Parathyroid adenoma (tissue), 2 donors: ENCODE results near the gene UBXN11.
"Not testable (repeated sequence)": the region's sequence is repeated elsewhere in the genome, so short reads cannot be mapped to it uniquely, and the experiment has no call there.

Experiments
- H2AFZ ChIP-seq: fragments of 300-600 bp; sonication (generic); one replicate; pipeline ENCODE4 v1.7.0; 2017; ENCODE audit warnings: antibody characterized with exemption, mild to moderate bottlenecking
- H3K27ac ChIP-seq: fragments of 300-600 bp; sonication (generic); one replicate; pipeline ENCODE4 v1.7.0; 2017
- H3K27me3 ChIP-seq: fragments of 300-600 bp; sonication (generic); one replicate; pipeline ENCODE4 v1.7.0; 2017; ENCODE audit warnings: low read length; ENCODE audit not compliant: control insufficient read depth, insufficient read depth
- H3K36me3 ChIP-seq: fragments of 300-600 bp; sonication (generic); one replicate; pipeline ENCODE4 v1.7.0; 2017; ENCODE audit warnings: low read length; ENCODE audit not compliant: control insufficient read depth, insufficient read depth
- H3K4me1 ChIP-seq: fragments of 300-600 bp; sonication (generic); one replicate; pipeline ENCODE4 v1.7.0; 2017; ENCODE audit warnings: control low read depth
- H3K4me2 ChIP-seq: fragments of 300-600 bp; sonication (generic); one replicate; pipeline ENCODE4 v1.7.0; 2017; ENCODE audit warnings: low read length
- H3K4me3 ChIP-seq: fragments of 300-600 bp; sonication (generic); one replicate; pipeline ENCODE4 v1.7.0; 2017; ENCODE audit warnings: low read depth, low read length
- H3K79me2 ChIP-seq: fragments of 300-600 bp; sonication (generic); one replicate; pipeline ENCODE4 v1.7.0; 2017; ENCODE audit warnings: control low read depth
- H3K9ac ChIP-seq: fragments of 300-600 bp; sonication (generic); one replicate; pipeline ENCODE4 v1.7.0; 2017; ENCODE audit warnings: mild to moderate bottlenecking
- H3K9me3 ChIP-seq: fragments of 300-600 bp; sonication (generic); one replicate; pipeline ENCODE4 v1.7.0; 2017; ENCODE audit warnings: low read length; ENCODE audit not compliant: control insufficient read depth
- TF ChIP-seq, protein P1 (sequence below): fragments of 300-600 bp; sonication (generic); IDR thresholded peaks from one replicate; pipeline ENCODE4 v1.7.0; 2017; ENCODE audit warnings: antibody characterized with exemption, mild to moderate bottlenecking
- donor health status: primary hyperparathyroidism.

Gene UBXN11

DNA sequence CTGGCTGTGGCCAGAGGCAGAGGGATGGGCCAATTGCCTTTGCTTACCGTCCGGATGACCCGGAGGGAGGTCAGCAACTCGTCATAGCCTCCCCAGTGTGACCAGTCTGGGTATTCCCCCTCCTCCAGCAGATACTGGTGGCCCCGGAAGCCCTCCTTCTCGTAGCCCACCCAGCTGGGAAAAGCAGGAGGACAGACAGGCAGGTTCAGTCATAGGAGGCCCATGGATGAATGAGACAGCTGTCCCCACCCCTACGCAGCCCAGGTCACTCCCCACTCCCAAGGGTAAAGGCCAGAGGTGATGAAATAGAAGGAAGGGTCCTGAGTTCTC, 30.7 kb upstream of the UBXN11 start:
- Histone ChIP-seq H3K27me3 (no peaks in the 10 kb centered on the region), H3K9ac (no peak overlapping the region), H2AFZ (no peak overlapping the region), H3K79me2 (no peaks in the 10 kb centered on the region), H3K4me2 (no peak overlapping the region), H3K4me1 (no peaks in the 10 kb centered on the region), H3K9me3 (no peaks in the 10 kb centered on the region), H3K27ac (no peak overlapping the region), H3K4me3 (no peak overlapping the region), H3K36me3 (no peaks in the 10 kb centered on the region)
- TF ChIP-seq, protein P1, sequence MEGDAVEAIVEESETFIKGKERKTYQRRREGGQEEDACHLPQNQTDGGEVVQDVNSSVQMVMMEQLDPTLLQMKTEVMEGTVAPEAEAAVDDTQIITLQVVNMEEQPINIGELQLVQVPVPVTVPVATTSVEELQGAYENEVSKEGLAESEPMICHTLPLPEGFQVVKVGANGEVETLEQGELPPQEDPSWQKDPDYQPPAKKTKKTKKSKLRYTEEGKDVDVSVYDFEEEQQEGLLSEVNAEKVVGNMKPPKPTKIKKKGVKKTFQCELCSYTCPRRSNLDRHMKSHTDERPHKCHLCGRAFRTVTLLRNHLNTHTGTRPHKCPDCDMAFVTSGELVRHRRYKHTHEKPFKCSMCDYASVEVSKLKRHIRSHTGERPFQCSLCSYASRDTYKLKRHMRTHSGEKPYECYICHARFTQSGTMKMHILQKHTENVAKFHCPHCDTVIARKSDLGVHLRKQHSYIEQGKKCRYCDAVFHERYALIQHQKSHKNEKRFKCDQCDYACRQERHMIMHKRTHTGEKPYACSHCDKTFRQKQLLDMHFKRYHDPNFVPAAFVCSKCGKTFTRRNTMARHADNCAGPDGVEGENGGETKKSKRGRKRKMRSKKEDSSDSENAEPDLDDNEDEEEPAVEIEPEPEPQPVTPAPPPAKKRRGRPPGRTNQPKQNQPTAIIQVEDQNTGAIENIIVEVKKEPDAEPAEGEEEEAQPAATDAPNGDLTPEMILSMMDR: no peak

DNA sequence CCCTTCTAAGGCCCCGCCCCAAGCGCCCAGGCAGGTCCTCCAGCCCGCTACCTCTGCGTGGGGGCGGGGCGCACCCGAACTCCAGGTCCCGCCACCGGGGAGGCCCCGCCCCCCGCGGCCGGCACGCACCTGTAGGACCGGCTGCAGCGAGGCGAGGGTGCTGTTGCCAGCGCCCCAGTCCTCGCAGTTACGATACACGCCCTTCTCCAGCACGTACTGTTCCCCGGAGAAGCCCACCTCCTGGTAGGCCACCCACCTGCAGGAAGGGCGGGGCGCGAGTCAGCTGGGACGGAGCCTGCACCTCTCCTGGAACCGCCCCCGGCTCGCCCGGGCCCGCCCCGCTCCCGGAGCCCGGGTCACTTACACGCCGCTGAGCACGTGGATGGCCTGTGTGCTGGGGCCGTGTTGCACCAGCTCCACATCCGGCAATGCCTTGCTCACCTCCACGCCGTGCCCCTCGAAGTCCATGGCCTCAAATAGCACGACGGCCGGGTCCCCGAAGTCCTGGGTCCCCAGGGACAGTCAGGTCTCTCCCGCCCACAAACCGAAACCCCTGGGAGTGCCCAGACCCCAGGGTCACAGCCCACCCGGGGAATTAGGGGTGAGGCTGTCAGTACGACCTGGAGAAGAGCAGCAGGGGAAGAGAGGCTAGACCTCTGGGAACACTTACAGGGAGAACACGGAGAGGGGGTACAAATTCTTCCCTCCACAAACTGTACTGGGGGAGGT, 30.2 kb upstream of the UBXN11 start:
- Histone ChIP-seq H3K27me3 (no peaks in the 10 kb centered on the region), H3K27ac (no peak overlapping the region)

DNA sequence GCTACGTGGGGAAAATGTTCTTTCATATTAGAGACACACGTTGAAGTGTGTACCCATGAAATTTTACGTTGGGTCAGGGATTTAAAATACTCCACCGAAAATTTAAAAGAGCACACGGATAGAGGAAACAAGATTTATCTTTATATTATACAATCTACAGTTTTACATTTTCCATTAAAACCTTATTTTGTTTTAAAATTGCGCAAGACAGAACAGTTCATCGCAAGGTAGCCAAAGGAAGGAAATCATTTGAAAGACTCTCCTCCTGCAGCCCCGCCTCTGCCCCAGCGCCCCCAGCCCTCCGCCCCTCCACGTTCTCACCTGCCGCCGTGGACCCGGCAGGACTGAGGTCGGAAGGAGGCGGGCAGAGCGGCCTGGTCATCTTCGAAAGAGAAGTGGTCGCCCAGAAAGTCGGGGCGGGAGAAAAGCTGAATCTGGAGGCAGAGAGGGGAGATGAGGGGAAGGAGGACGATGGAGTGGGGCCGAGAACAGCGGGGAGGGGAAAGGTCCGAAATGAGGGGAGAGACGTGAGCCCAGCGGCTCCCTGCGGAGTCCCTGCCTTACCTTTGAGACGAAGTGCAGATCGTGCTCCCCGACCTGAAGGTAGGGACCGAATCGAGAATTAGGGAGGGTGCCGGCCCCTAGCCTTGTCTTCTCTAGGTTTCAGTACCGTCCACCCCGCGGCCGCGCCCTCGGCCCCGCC, 29.5 kb upstream of the UBXN11 start:
- H3K9ac ChIP-seq: no peak overlapping the region
- H3K9me3 ChIP-seq: no peaks in the 10 kb centered on the region
- H3K4me3 ChIP-seq: peak overlapping the region; percentile 79
- peak overlapping the region; percentile 91 for H3K4me2 ChIP-seq
- no peaks in the 10 kb centered on the region for H3K4me1 ChIP-seq
- H3K79me2 ChIP-seq: no peaks in the 10 kb centered on the region
- TF ChIP-seq, protein P1: no peak
- H2AFZ ChIP-seq: peak overlapping the region; percentile 74
- H3K27ac ChIP-seq: no peak overlapping the region
- no peaks in the 10 kb centered on the region for H3K36me3 ChIP-seq
- no peaks in the 10 kb centered on the region for H3K27me3 ChIP-seq

More for the DNA sequence above, 30.2 kb upstream of the UBXN11 start:
- H3K79me2 ChIP-seq: no peaks in the 10 kb centered on the region
- H3K4me3 ChIP-seq: peak overlapping the region; percentile 79
- H3K9me3 ChIP-seq: no peaks in the 10 kb centered on the region
- TF ChIP-seq, protein P1: no peak
- H3K4me1 ChIP-seq: no peaks in the 10 kb centered on the region
- H3K36me3 ChIP-seq: no peaks in the 10 kb centered on the region
- no peak overlapping the region for H3K9ac ChIP-seq
- peak overlapping the region; percentile 74 for H2AFZ ChIP-seq
- peak overlapping the region; percentile 91 for H3K4me2 ChIP-seq

DNA sequence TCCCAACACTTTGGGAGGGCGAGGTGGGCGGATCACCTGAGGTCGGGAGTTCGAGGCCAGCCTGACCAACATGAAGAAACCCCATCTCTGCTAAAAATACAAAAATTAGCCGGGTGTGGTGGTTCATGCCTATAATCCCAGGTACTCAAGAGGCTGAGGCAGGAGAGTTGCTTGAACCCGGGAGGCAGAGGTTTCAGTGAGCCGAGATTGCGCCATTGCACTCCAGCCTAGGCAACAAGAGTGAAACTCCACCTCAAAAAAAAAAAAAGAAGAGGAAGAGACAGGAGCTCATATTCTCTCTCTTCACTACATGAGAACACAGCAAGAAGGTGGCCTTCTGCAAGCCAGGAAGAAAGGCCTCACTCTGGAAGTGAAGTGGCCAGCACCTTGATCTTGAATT, 26.9 kb upstream of the UBXN11 start:
- not testable (repeated sequence) for H3K9ac ChIP-seq, H3K36me3 ChIP-seq, H3K4me3 ChIP-seq, H2AFZ ChIP-seq, H3K79me2 ChIP-seq, H3K4me1 ChIP-seq, H3K9me3 ChIP-seq, H3K4me2 ChIP-seq, H3K27ac ChIP-seq, H3K27me3 ChIP-seq

DNA sequence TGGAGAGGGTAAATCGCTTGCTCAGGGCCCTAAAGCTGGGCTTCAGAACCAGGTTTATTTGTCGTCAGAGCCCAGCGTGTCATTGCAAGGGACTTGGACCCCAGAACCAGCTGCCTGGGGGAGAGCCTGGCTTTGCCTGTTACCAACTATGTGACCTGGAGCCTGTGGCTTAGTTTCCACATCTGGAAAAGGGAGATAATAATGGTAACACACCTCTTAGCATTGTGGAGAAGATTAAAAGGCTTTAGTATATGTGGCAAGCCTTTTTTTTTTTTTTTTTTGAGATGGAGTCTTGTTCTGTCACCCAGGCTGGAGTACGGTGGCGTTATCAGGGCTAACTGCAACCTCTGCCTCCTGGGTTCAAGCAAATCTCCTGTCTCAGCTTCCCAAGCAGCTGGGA, 23.8 kb upstream of the UBXN11 start:
- no peak overlapping the region for H3K4me3 ChIP-seq
- no peaks in the 10 kb centered on the region for H3K4me1 ChIP-seq
- no peak overlapping the region for H3K4me2 ChIP-seq
- H3K27ac ChIP-seq: no peak overlapping the region
- TF ChIP-seq, protein P1: no peak
- no peak overlapping the region for H3K9ac ChIP-seq
- H2AFZ ChIP-seq: no peak overlapping the region
- no peaks in the 10 kb centered on the region for H3K27me3 ChIP-seq
- no peaks in the 10 kb centered on the region for H3K36me3 ChIP-seq
- H3K9me3 ChIP-seq: no peaks in the 10 kb centered on the region
- no peaks in the 10 kb centered on the region for H3K79me2 ChIP-seq

DNA sequence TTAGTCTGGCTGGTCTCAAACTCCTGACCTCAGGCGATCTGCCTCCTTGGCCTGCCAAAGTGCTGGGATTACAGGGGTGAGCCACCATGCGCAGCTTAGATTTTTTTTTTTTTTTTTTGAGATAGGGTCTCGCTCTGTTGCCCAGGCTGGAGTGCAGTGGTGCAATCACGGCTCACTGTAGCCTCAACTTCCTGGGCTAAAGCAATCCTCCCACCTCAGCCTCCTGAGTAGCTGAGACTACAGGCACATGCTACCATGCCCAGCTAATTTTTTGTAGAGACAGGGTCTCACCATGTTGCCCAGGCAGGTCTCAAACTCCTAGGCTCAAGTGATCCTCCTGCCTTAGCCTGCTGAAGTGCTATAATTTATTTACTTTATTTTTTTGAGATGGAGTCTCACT, 22.9 kb upstream of the UBXN11 start:
- H2AFZ ChIP-seq, H3K79me2 ChIP-seq, H3K4me3 ChIP-seq: not testable (repeated sequence)

More for the DNA sequence above, 22.9 kb upstream of the UBXN11 start:
- H3K36me3 ChIP-seq, H3K9ac ChIP-seq, H3K27ac ChIP-seq, H3K9me3 ChIP-seq, H3K4me2 ChIP-seq, H3K27me3 ChIP-seq, H3K4me1 ChIP-seq: not testable (repeated sequence)
